PFSK-1 (cell line): Measurements from ENCODE around the gene PPM1A.

Experiments
- FOXP2 ChIP-seq: optimal IDR thresholded peaks from 2 replicates; pipeline ENCODE3; 2011; ENCODE audit warnings: borderline replicate concordance, control low read depth, inconsistent platforms; ENCODE audit not compliant: insufficient read depth; ENCODE audit errors: extremely low read length, extremely low read depth
- POLR2AphosphoS5 ChIP-seq: IDR thresholded peaks from 2 replicates; pipeline ENCODE4 v1.6.1; 2012; ENCODE audit warnings: low read depth, mild to moderate bottlenecking, control low read depth, low read length, moderate library complexity
- SIN3A ChIP-seq: IDR thresholded peaks from 2 replicates; pipeline ENCODE4 v1.6.1; 2012; ENCODE audit warnings: mild to moderate bottlenecking, low read length, moderate library complexity, borderline replicate concordance; ENCODE audit not compliant: insufficient read depth
- TAF1 ChIP-seq: IDR thresholded peaks from 2 replicates; pipeline ENCODE4 v1.6.1; 2012; ENCODE audit warnings: low read length, control low read depth, borderline replicate concordance; ENCODE audit not compliant: insufficient read depth
- TF ChIP-seq, protein P1 (sequence below), 2 experiments: IDR thresholded peaks; 2 replicates each; pipeline versions ENCODE4 v1.6.1 to v1.8.0; 2011 to 2012; ENCODE audit warnings: low read depth in 2 of 2, low read length in 2 of 2, control low read depth in 1 of 2, inconsistent platforms in 1 of 2, mild to moderate bottlenecking in 1 of 2, moderate library complexity in 1 of 2; ENCODE audit not compliant: insufficient read depth in 1 of 2

Gene PPM1A

DNA sequence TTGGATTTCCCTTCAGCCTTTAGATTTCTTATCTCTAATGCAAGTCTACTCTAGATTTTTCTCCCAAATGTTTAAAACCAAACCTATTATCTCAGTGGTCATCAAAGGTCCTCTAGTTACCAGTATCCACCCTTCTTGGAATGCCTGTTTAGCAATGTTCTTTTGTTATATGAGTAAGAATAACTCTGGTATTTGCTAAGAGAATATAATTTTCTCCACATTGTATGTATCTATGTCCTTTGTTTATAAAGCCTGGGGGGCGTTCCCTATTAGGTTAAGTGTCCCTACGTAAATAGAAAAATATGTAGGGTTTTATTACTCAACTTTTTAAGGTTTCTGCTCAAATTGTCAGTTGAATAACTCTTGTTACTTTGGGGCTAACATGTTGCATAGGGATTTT lies 27.3 kb downstream of the PPM1A start:
- no peak for TF ChIP-seq TAF1
- no peak for TF ChIP-seq POLR2AphosphoS5
- no peak for TF ChIP-seq SIN3A
- TF ChIP-seq, protein P1, sequence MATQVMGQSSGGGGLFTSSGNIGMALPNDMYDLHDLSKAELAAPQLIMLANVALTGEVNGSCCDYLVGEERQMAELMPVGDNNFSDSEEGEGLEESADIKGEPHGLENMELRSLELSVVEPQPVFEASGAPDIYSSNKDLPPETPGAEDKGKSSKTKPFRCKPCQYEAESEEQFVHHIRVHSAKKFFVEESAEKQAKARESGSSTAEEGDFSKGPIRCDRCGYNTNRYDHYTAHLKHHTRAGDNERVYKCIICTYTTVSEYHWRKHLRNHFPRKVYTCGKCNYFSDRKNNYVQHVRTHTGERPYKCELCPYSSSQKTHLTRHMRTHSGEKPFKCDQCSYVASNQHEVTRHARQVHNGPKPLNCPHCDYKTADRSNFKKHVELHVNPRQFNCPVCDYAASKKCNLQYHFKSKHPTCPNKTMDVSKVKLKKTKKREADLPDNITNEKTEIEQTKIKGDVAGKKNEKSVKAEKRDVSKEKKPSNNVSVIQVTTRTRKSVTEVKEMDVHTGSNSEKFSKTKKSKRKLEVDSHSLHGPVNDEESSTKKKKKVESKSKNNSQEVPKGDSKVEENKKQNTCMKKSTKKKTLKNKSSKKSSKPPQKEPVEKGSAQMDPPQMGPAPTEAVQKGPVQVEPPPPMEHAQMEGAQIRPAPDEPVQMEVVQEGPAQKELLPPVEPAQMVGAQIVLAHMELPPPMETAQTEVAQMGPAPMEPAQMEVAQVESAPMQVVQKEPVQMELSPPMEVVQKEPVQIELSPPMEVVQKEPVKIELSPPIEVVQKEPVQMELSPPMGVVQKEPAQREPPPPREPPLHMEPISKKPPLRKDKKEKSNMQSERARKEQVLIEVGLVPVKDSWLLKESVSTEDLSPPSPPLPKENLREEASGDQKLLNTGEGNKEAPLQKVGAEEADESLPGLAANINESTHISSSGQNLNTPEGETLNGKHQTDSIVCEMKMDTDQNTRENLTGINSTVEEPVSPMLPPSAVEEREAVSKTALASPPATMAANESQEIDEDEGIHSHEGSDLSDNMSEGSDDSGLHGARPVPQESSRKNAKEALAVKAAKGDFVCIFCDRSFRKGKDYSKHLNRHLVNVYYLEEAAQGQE (IDR thresholded peaks at IDR 0.05; ENCODE audit: insufficient read depth in 1 of 2, low read depth in 2 of 2, low read length in 2 of 2): no peak
- TF ChIP-seq FOXP2: no peak

- TF ChIP-seq TAF1 (no peak), FOXP2 (no peak), SIN3A (no peak), POLR2AphosphoS5 (no peak)
- TF ChIP-seq, protein P1 (IDR thresholded peaks at IDR 0.05; ENCODE audit: insufficient read depth in 1 of 2, low read depth in 2 of 2, low read length in 2 of 2): no peak
Measured at GRCh38 chr14:60277605-60278190, 28.7 kb downstream of the PPM1A start.

DNA sequence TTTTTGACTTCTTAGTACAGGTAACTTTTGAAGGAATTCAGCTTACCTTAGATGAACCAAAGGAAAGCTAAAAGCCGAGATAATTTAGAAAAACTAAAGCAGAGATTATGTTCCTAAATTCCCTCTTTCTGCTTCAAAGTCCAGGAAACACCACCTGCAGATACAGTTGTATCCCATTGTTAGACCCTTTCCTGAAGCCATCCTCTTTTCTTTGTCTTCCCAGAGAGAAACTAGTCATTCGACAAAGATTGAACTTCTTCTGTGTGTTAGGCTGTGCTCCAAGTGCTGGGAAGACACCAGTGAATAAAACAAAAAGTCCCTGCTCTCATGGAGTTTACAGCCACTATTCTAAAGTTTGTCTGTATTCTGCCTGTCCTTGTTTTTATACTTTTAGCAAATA lies 29.3 kb downstream of the PPM1A start:
- TF ChIP-seq POLR2AphosphoS5: no peak
- TF ChIP-seq, protein P1 (IDR thresholded peaks at IDR 0.05; ENCODE audit: insufficient read depth in 1 of 2, low read depth in 2 of 2, low read length in 2 of 2): no peak
- no peak for TF ChIP-seq FOXP2
- no peak for TF ChIP-seq TAF1
- TF ChIP-seq SIN3A: no peak

- TF ChIP-seq SIN3A (no peak), TAF1 (no peak), FOXP2 (no peak), POLR2AphosphoS5 (no peak)
- TF ChIP-seq, protein P1 (IDR thresholded peaks at IDR 0.05; ENCODE audit: insufficient read depth in 1 of 2, low read depth in 2 of 2, low read length in 2 of 2): no peak
Measured at GRCh38 chr14:60287452-60287851, 38.4 kb downstream of the PPM1A start.

DNA sequence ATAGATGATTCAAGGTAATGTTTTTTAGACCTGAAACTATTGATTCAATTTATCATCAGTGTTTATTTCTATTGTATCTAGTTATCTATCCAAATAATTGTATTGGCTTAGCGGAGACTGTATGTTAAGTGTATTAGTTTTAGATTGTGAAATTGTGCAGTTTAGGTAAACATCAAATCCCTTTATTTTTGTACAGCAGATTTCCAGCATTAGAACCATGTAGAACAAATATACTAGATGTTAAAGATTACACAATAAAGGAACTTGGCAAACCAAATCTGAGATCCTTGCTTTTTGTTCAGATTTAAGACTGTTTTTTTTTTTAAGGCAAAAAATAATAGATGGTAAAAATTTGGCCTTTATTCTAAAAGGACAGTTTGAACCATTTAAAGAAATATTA lies 39.3 kb downstream of the PPM1A start:
- TF ChIP-seq POLR2AphosphoS5: no peak
- TF ChIP-seq TAF1: no peak
- no peak for TF ChIP-seq FOXP2
- TF ChIP-seq SIN3A: no peak
- TF ChIP-seq, protein P1 (IDR thresholded peaks at IDR 0.05; ENCODE audit: insufficient read depth in 1 of 2, low read depth in 2 of 2, low read length in 2 of 2): no peak
